ENCODE data around the gene ZFX. TPM values are rescaled to one million over a fixed set of nuclear protein-coding genes. Genes with fewer than 3 reads are reported as not detected.
A peak's percentile ranks its signal among the peaks of the same experiment; 100 is the strongest.

ZFX gene
- total RNA-seq, 4 donors from 2014 or later: 63.7 to 105 (median 68.2) TPM

GRCh38 chrX:24156177-24156576 lies 6.6 kb downstream of the ZFX start:
- intact Hi-C loops (cut with DNase I): loop anchor here (10.0 kb wide), 2 partner anchors 49 to 101 kb away; partner anchors contain the start of gene EIF2S3
- no peaks in the 10 kb centered on the region for H3K9me3 ChIP-seq
- H3K4me1 ChIP-seq: peaks cover 40 to 41% of the 10 kb centered on the region in 2 donors
- H3K27me3 ChIP-seq: no peaks in the 10 kb centered on the region
- H3K4me3 ChIP-seq (replicated peaks in 1 of 3): no peak overlapping the region
- DNase-seq: no peak
- WGBS, 2 donors: 91 to 94% methylated on average over 4 of the region's 4 CpGs
- no peaks in the 10 kb centered on the region for H3K36me3 ChIP-seq
- TF ChIP-seq CTCF (IDR thresholded peaks at IDR 0.05) (no peak), POLR2A (IDR thresholded peaks at IDR 0.05) (no peak)
- H3K27ac ChIP-seq: no peak overlapping the region

- no peak for TF ChIP-seq POLR2A (IDR thresholded peaks at IDR 0.05)
- no peak for TF ChIP-seq CTCF (IDR thresholded peaks at IDR 0.05)
- no peak for DNase-seq
- Histone ChIP-seq H3K9me3 (no peaks in the 10 kb centered on the region), H3K27ac (no peak overlapping the region), H3K27me3 (no peaks in the 10 kb centered on the region), H3K4me1 (peaks cover 18 to 19% of the 10 kb centered on the region in 2 donors), H3K4me3 (replicated peaks in 1 of 3) (no peak overlapping the region), H3K36me3 (no peaks in the 10 kb centered on the region)
- intact Hi-C loops (cut with DNase I): loop anchor here (10.0 kb wide), 2 partner anchors 46 to 104 kb away; partner anchors contain the start of gene EIF2S3
- 92 to 99% methylated on average over 4 of the region's 4 CpGs for WGBS, 2 donors
These were observed 9.4 kb downstream of the ZFX start for GRCh38 chrX:24158881-24159280.

GRCh38 chrX:24166078-24166477 lies 16.5 kb downstream of the ZFX start:
- WGBS, 2 donors: 23 to 26% methylated on average over 2 of the region's 2 CpGs
- Histone ChIP-seq H3K4me3 (replicated peaks in 1 of 3) (no peak overlapping the region), H3K4me1 (peaks cover 42 to 65% of the 10 kb centered on the region in 2 donors), H3K27me3 (no peaks in the 10 kb centered on the region), H3K36me3 (no peaks in the 10 kb centered on the region), H3K9me3 (no peaks in the 10 kb centered on the region), H3K27ac (no peak overlapping the region)
- TF ChIP-seq POLR2A (IDR thresholded peaks at IDR 0.05): no peak
- TF ChIP-seq CTCF (IDR thresholded peaks at IDR 0.05): no peak
- no peak for DNase-seq
- intact Hi-C loops (cut with DNase I): no loop called here

GRCh38 chrX:24167719-24168472 lies 18.4 kb downstream of the ZFX start:
- intact Hi-C loops (cut with DNase I): no loop called here
- TF ChIP-seq POLR2A (IDR thresholded peaks at IDR 0.05): no peak
- TF ChIP-seq CTCF (IDR thresholded peaks at IDR 0.05): no peak
- H3K27ac ChIP-seq: no peak overlapping the region
- peaks cover 44 to 68% of the 10 kb centered on the region in 2 donors for H3K4me1 ChIP-seq
- DNase-seq: no peak
- peaks cover 0 to 4% of the 10 kb centered on the region in 2 donors for H3K36me3 ChIP-seq
- no peaks in the 10 kb centered on the region for H3K27me3 ChIP-seq
- no peak overlapping the region for H3K4me3 ChIP-seq (replicated peaks in 1 of 3)
- H3K9me3 ChIP-seq: no peaks in the 10 kb centered on the region

GRCh38 chrX:24168807-24169206 lies 19.3 kb downstream of the ZFX start:
- WGBS, 2 donors: 71 to 82% methylated on average over 5 of the region's 5 CpGs
- peak overlapping the region; percentile 20 to 69 (median 62) for H3K27ac ChIP-seq
- H3K9me3 ChIP-seq: no peaks in the 10 kb centered on the region
- H3K4me3 ChIP-seq (replicated peaks in 1 of 3): no peak overlapping the region
- intact Hi-C loops (cut with DNase I): no loop called here
- H3K27me3 ChIP-seq: no peaks in the 10 kb centered on the region
- DNase-seq: no peak
- H3K36me3 ChIP-seq: peaks cover 4 to 11% of the 10 kb centered on the region in 2 donors
- no peak for TF ChIP-seq CTCF (IDR thresholded peaks at IDR 0.05)
- TF ChIP-seq POLR2A (IDR thresholded peaks at IDR 0.05): no peak
- peaks cover 44 to 68% of the 10 kb centered on the region in 2 donors for H3K4me1 ChIP-seq

All from thyroid gland (tissue), 4 donors.